ENCODE data around the gene UQCR11. TPM values are rescaled to one million over a fixed set of nuclear protein-coding genes. Genes with fewer than 3 reads are reported as not detected.

Gene UQCR11
- total RNA-seq, 3 donors from 2014 or later = 59.6 to 117 (median 63.4) TPM

DNA sequence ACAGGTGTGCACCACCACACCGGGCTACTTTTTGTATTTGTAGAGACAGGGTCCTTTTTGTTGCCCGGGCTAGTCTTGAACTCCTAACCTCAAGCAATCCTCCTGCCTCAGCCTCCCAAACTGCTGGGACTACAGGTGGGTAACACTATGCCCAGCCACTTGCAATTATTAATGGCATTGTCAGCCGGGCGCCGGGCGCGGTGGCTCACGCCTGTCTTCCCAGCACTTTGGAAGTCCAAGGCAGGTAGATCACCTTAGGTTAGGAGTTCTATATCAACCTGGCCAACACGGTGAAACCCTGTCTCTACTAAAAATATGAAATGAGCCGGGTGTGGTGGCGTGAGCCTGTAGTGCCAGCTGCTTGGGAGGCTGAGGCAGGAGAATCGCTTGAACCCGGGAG lies 34.4 kb downstream of the UQCR11 start:
- intact Hi-C loops (cut with DNase I; ENCODE audit: low total_unique reads) = no loop called here
- no peak overlapping the region for H3K4me3 ChIP-seq
- no peak for DNase-seq (ENCODE audit: low spot score in 2 of 2)
- no peaks in the 10 kb centered on the region for H3K27me3 ChIP-seq
- no peaks in the 10 kb centered on the region for H3K9me3 ChIP-seq
- no peak overlapping the region for H3K27ac ChIP-seq
- peaks cover 0 to 6% of the 10 kb centered on the region in 2 donors for H3K4me1 ChIP-seq
- no peak for TF ChIP-seq POLR2A (IDR thresholded peaks at IDR 0.05)
- no peak for TF ChIP-seq CTCF (IDR thresholded peaks at IDR 0.05)
- H3K36me3 ChIP-seq = no peaks in the 10 kb centered on the region

DNA sequence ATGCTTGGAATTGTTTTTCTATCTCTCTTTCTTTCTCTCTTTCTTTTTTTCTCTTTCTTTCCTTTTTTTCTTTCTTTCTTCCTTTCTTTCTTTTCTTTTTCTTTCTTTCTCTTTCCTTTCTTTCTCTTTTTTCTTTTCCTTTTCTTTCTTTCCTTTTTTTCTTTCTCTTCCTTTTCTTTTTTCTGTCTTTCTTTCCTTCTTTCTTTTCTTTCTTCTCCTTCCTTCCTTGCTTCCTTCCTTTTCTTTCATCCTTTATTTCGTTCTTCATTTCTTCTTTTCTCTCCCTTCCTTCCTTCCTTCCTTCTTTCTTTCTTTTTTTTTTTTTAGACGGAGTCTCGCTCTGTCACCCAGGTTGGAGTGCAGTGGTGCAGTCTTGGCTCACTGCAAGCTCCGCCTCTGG lies 35.3 kb downstream of the UQCR11 start:
- no peak for TF ChIP-seq POLR2A (IDR thresholded peaks at IDR 0.05)
- TF ChIP-seq CTCF (IDR thresholded peaks at IDR 0.05) = no peak
- no peak for TF ChIP-seq POLR2AphosphoS5 (IDR thresholded peaks at IDR 0.05)
- no peak overlapping the region for H3K4me3 ChIP-seq
- no peaks in the 10 kb centered on the region for H3K36me3 ChIP-seq
- intact Hi-C loops (cut with DNase I; ENCODE audit: low total_unique reads) = no loop called here
- H3K27me3 ChIP-seq = no peaks in the 10 kb centered on the region
- DNase-seq (ENCODE audit: low spot score in 2 of 2) = no peak
- peaks cover 0 to 6% of the 10 kb centered on the region in 2 donors for H3K4me1 ChIP-seq
- H3K27ac ChIP-seq = no peak overlapping the region
- H3K9me3 ChIP-seq = no peaks in the 10 kb centered on the region

DNA sequence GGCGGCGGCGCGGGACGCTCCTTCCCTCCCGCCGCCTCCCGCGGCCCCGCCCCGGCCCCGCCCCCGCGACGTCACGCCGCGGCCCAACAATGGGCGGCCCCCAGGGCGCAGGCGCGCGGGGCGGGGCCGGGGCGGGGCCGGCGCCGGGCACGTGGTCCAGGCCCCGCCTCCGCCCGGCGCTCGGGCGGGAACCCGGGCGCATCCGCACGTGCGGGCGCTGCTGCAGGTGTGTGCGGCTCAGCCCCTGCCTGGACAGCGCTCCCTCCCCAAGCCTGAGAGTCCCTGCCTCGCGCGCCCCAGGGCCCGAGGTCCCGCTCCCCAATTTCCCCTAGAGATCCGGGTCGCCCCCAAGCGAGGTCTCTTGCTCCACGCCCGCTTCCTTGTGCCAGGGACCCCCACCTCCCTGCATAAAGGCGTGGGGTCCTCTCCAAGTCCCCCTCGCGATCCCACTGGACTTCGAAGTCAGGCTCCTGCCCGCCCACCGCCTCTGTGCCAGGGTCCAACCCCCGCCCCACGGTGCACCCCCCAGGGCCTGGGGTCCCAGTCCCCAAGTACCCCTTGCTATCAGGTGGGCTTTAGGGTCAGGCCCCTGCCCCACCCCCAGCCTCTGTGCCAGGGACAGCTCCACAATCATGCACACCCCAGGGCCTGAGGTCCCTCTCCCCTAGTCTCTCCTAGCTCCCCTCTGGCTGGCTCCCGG lies 36.8 kb downstream of the UQCR11 start, which contains the start of gene MEX3D:
MEX3D (minus strand) TSS at position 6 of the 700 bp plus-strand sequence. CDS start 267 bp downstream, outside the sequence.
- no peaks in the 10 kb centered on the region for H3K27me3 ChIP-seq
- DNase-seq (ENCODE audit: low spot score in 2 of 2) = peak; percentile 62 to 71
- H3K4me1 ChIP-seq = peaks cover 0 to 6% of the 10 kb centered on the region in 2 donors
- no peaks in the 10 kb centered on the region for H3K9me3 ChIP-seq
- intact Hi-C loops (cut with DNase I; ENCODE audit: low total_unique reads) = no loop called here
- H3K4me3 ChIP-seq = peak within 1 kb of the TSS; percentile 71 to 80 (median 73)
- no peaks in the 10 kb centered on the region for H3K36me3 ChIP-seq
- H3K27ac ChIP-seq = peak within 1 kb of the TSS; percentile 89 to 92
- TF ChIP-seq POLR2A (IDR thresholded peaks at IDR 0.05) (no peak), CTCF (IDR thresholded peaks at IDR 0.05) (no peak), POLR2AphosphoS5 (IDR thresholded peaks at IDR 0.05) (no peak)

DNA sequence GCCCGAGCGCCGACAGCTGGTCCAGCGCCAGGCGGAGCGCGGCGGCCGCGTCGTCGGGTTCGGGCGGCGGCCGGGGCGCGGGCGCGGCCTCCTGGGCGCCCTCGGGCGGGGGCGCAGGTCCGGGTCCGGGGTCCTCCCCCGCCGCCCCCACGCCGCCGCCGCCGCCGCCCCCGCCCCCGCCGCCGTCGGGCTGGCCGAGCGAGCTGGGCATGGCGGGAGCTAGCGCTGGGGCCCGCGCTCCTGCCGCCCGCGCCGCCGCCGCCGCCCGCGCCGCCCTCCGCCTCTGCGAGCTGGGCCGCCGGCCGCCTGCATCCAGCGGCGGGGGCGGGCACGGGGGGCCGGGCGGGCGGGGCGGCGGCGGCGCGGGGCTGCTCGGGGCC lies 37.4 kb downstream of the UQCR11 start:
- H3K4me1 ChIP-seq = peaks cover 0 to 6% of the 10 kb centered on the region in 2 donors
- TF ChIP-seq POLR2A (IDR thresholded peaks at IDR 0.05) = no peak
- TF ChIP-seq CTCF (IDR thresholded peaks at IDR 0.05) = no peak
- TF ChIP-seq POLR2AphosphoS5 (IDR thresholded peaks at IDR 0.05) = no peak
- H3K36me3 ChIP-seq = no peaks in the 10 kb centered on the region
- peak overlapping the region; percentile 71 to 80 (median 73) for H3K4me3 ChIP-seq
- H3K27me3 ChIP-seq = no peaks in the 10 kb centered on the region
- DNase-seq (ENCODE audit: low spot score in 2 of 2) = no peak
- H3K9me3 ChIP-seq = no peaks in the 10 kb centered on the region
- peak overlapping the region in 1 of 2 donors; percentile 89 for H3K27ac ChIP-seq
- intact Hi-C loops (cut with DNase I; ENCODE audit: low total_unique reads) = no loop called here

DNA sequence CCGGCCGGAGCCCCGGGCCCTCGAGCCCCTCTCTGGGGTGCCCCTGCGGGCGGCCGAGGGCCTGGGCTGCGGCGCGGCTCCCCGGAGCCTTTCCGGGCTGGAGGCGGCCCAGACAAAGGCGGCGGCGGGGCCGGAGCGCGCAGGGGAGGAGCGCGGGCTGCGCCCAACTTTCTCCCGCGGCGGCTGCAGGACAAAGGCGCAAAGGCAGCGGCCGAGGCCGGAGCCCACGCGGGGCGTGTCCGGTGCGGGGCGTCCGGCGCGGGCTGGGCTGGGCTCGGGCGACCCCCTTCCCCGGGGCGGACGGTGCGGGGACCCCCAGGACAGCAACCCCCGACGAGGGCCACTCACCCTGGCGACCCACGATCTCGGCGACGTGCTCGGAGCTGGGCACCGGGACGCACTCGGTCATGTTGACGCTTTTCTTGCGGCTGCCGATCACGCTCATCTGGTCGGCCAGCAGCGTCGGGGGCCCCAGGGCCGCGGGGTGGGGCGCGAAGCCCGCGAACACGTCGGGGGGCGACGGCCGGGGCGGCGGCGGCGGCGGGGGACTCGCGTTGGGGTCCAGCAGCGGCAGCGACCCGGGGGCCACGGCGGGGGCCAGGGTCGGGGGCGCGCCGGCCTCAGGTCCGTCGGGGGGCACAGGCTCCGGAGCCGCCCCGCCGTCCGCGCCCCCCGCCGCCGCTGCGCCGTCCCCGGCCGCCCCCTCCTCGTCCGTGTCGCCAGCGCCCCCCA lies 38.0 kb downstream of the UQCR11 start:
- Histone ChIP-seq H3K4me3 (peak overlapping the region; percentile 71 to 80 (median 73)), H3K27me3 (no peaks in the 10 kb centered on the region), H3K9me3 (no peaks in the 10 kb centered on the region), H3K4me1 (peaks cover 0 to 6% of the 10 kb centered on the region in 2 donors), H3K36me3 (no peaks in the 10 kb centered on the region), H3K27ac (peak overlapping the region; percentile 89 to 92)
- peak in 1 of 2 donors; percentile 31 for DNase-seq (ENCODE audit: low spot score in 2 of 2)
- TF ChIP-seq POLR2AphosphoS5 (IDR thresholded peaks at IDR 0.05) (peak in 1 of 3 donors; percentile 23), CTCF (IDR thresholded peaks at IDR 0.05) (no peak), POLR2A (IDR thresholded peaks at IDR 0.05) (no peak)
- intact Hi-C loops (cut with DNase I; ENCODE audit: low total_unique reads) = no loop called here
